WTC11 (cell line): ENCODE results near the gene DTD1. TPM values are rescaled to one million over a fixed set of nuclear protein-coding genes. Genes with fewer than 3 reads are reported as not detected.

Source experiments
- ATAC-seq: fragments of 200-7000 bp; cut with Tn5 transposase; 2 replicates; pipeline ENCODE4 v1.10.0; 2021; ENCODE audit warnings: mild to moderate bottlenecking, moderate library complexity
- CTCF ChIA-PET: fragments of 300-600 bp; sonication (Branson Sonifier 250); formaldehyde crosslinking; loops from one replicate; lab custom pipeline; 2021; ENCODE audit warnings: antibody characterized with exemption; lab: Charles Lee
- POLR2A ChIA-PET: fragments of 350-600 bp; sonication (Branson Sonifier 250); formaldehyde crosslinking; loops from one replicate; lab custom pipeline; 2021; ENCODE audit warnings: antibody characterized with exemption; lab: Charles Lee
- DNase-seq: peaks from one replicate; pipeline ENCODE4 v3.0.0; 2021; ENCODE audit warnings: low spot score
- H3K27ac Mint-ChIP-seq: 2 replicates; pipeline ENCODE4 v1.8.0; 2021; ENCODE audit warnings: mixed read lengths
- H3K27me3 Mint-ChIP-seq: 2 replicates; pipeline ENCODE4 v1.8.0; 2021; ENCODE audit warnings: low read depth, mild to moderate bottlenecking, moderate library complexity, mixed read lengths
- H3K36me3 Mint-ChIP-seq: 2 replicates; pipeline ENCODE4 v1.8.0; 2021; ENCODE audit warnings: mixed read lengths
- H3K4me1 Mint-ChIP-seq: 2 replicates; pipeline ENCODE4 v1.8.0; 2022; ENCODE audit warnings: mixed read lengths
- H3K4me3 Mint-ChIP-seq: 2 replicates; pipeline ENCODE4 v1.8.0; 2021; ENCODE audit warnings: mild to moderate bottlenecking, moderate library complexity, mixed read lengths
- H3K9me3 Mint-ChIP-seq: 2 replicates; pipeline ENCODE4 v1.8.0; 2021; ENCODE audit warnings: mixed read lengths
- ELF4 ChIP-seq: sonication (generic); formaldehyde crosslinking; IDR thresholded peaks from 2 replicates; pipeline ENCODE4 v1.8.1; 2022; ENCODE audit warnings: low read depth, mild to moderate bottlenecking, moderate library complexity, missing genetic modification reagents
- GABPB1 ChIP-seq: sonication (generic); formaldehyde crosslinking; IDR thresholded peaks from 2 replicates; pipeline ENCODE4 v1.8.1; 2023; ENCODE audit warnings: mild to moderate bottlenecking, missing genetic modification reagents
- GRHL2 ChIP-seq: fragments of 250-450 bp; sonication (Bioruptor Pico); IDR thresholded peaks from 2 replicates; pipeline ENCODE4 v1.8.0; 2022; ENCODE audit warnings: mild to moderate bottlenecking, moderate library complexity; ENCODE audit not compliant: insufficient replicate concordance, severe bottlenecking
- NFATC4 ChIP-seq: fragments of 250-450 bp; sonication (Bioruptor Pico); IDR thresholded peaks from 2 replicates; pipeline ENCODE4 v1.9.0; 2021; ENCODE audit warnings: mild to moderate bottlenecking
- NFYB ChIP-seq: sonication (generic); formaldehyde crosslinking; conservative IDR thresholded peaks from 2 replicates; pipeline ENCODE4 v1.8.0; 2022; ENCODE audit warnings: low read depth, missing genetic modification reagents
- NR2C2 ChIP-seq: sonication (generic); formaldehyde crosslinking; IDR thresholded peaks from 2 replicates; pipeline ENCODE4 v1.8.0; 2022; ENCODE audit warnings: mild to moderate bottlenecking, missing genetic modification reagents
- OVOL2 ChIP-seq: fragments of 250-450 bp; sonication (Bioruptor Pico); IDR thresholded peaks from 2 replicates; pipeline ENCODE4 v1.9.0; 2021; ENCODE audit warnings: mild to moderate bottlenecking, borderline replicate concordance
- PRRX2 ChIP-seq: fragments of 250-450 bp; sonication (Bioruptor Pico); IDR thresholded peaks from 2 replicates; pipeline ENCODE4 v1.8.0; 2021; ENCODE audit warnings: mild to moderate bottlenecking
- SMAD3 ChIP-seq: sonication (generic); formaldehyde crosslinking; IDR thresholded peaks from 2 replicates; pipeline ENCODE4 v1.8.0; 2022; ENCODE audit warnings: missing genetic modification reagents, mild to moderate bottlenecking, borderline replicate concordance
- ZNF219 ChIP-seq: sonication (generic); formaldehyde crosslinking; IDR thresholded peaks from 2 replicates; pipeline ENCODE4 v1.8.0; 2023; ENCODE audit warnings: missing genetic modification reagents, mild to moderate bottlenecking, borderline replicate concordance
- ZNF232 ChIP-seq: sonication (generic); formaldehyde crosslinking; IDR thresholded peaks from 2 replicates; pipeline ENCODE4 v1.8.0; 2022; ENCODE audit warnings: mild to moderate bottlenecking, missing genetic modification reagents
- total RNA-seq: library from RNA; stranded (reverse); gene quantifications from 3 replicates; pipeline ENCODE4 v1.2.3, GENCODE V29; 2021
- TF ChIP-seq, protein P1 (sequence below): fragments of 200-600 bp; IDR thresholded peaks from 2 replicates; pipeline ENCODE4 v1.8.0; 2022; ENCODE audit warnings: antibody characterized with exemption
- TF ChIP-seq, protein P2 (sequence below): sonication (generic); formaldehyde crosslinking; IDR thresholded peaks from 2 replicates; pipeline ENCODE4 v1.8.0; 2022; ENCODE audit warnings: missing genetic modification reagents
- TF ChIP-seq, protein P3 (sequence below): sonication (generic); formaldehyde crosslinking; IDR thresholded peaks from 2 replicates; pipeline ENCODE4 v1.8.0; 2022; ENCODE audit warnings: mild to moderate bottlenecking, missing genetic modification reagents
- TF ChIP-seq, protein P4 (sequence below): fragments of 250-450 bp; sonication (Bioruptor Pico); IDR thresholded peaks from 2 replicates; pipeline ENCODE4 v1.9.0; 2021; ENCODE audit warnings: mild to moderate bottlenecking, borderline replicate concordance
- TF ChIP-seq, protein P5 (sequence below): fragments of 250-450 bp; sonication (Bioruptor Pico); IDR thresholded peaks from 2 replicates; pipeline ENCODE4 v1.9.0; 2021; ENCODE audit warnings: mild to moderate bottlenecking
- TF ChIP-seq, protein P6 (sequence below): sonication (generic); formaldehyde crosslinking; IDR thresholded peaks from 2 replicates; pipeline ENCODE4 v1.8.1; 2022; ENCODE audit warnings: missing genetic modification reagents, borderline replicate concordance
- TF ChIP-seq, protein P7 (sequence below): sonication (generic); formaldehyde crosslinking; conservative IDR thresholded peaks from 2 replicates; pipeline ENCODE4 v1.8.1; 2022; ENCODE audit warnings: mild to moderate bottlenecking, missing genetic modification reagents

Gene DTD1
- total RNA-seq, 1 experiment from 2014 or later, result 71.1 TPM

DNA sequence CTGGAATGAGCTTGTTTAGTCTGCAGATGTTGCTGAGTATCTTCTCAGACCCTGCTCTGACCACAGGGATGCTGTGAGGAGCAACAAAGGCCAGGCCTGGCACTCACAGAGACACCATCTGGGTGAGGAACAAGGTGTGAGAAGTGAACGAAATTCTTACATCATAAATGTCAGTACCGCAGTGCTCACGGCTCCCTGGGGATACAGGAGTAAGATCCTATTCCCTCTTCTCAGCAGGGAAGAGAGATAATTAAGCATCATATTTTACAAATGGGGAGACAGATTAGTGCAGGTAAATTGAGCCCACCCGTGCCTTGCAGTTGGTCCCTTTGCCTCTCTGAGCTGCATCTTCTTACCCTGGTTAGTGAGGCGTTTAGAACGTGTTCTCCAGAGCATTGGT, 106.2 kb downstream of the DTD1 start (continued):
- no peak for TF ChIP-seq ELF4
- TF ChIP-seq, protein P1, sequence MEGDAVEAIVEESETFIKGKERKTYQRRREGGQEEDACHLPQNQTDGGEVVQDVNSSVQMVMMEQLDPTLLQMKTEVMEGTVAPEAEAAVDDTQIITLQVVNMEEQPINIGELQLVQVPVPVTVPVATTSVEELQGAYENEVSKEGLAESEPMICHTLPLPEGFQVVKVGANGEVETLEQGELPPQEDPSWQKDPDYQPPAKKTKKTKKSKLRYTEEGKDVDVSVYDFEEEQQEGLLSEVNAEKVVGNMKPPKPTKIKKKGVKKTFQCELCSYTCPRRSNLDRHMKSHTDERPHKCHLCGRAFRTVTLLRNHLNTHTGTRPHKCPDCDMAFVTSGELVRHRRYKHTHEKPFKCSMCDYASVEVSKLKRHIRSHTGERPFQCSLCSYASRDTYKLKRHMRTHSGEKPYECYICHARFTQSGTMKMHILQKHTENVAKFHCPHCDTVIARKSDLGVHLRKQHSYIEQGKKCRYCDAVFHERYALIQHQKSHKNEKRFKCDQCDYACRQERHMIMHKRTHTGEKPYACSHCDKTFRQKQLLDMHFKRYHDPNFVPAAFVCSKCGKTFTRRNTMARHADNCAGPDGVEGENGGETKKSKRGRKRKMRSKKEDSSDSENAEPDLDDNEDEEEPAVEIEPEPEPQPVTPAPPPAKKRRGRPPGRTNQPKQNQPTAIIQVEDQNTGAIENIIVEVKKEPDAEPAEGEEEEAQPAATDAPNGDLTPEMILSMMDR, result no peak
- TF ChIP-seq NFATC4 (CRISPR knock-in tag), result no peak
- TF ChIP-seq, protein P2, sequence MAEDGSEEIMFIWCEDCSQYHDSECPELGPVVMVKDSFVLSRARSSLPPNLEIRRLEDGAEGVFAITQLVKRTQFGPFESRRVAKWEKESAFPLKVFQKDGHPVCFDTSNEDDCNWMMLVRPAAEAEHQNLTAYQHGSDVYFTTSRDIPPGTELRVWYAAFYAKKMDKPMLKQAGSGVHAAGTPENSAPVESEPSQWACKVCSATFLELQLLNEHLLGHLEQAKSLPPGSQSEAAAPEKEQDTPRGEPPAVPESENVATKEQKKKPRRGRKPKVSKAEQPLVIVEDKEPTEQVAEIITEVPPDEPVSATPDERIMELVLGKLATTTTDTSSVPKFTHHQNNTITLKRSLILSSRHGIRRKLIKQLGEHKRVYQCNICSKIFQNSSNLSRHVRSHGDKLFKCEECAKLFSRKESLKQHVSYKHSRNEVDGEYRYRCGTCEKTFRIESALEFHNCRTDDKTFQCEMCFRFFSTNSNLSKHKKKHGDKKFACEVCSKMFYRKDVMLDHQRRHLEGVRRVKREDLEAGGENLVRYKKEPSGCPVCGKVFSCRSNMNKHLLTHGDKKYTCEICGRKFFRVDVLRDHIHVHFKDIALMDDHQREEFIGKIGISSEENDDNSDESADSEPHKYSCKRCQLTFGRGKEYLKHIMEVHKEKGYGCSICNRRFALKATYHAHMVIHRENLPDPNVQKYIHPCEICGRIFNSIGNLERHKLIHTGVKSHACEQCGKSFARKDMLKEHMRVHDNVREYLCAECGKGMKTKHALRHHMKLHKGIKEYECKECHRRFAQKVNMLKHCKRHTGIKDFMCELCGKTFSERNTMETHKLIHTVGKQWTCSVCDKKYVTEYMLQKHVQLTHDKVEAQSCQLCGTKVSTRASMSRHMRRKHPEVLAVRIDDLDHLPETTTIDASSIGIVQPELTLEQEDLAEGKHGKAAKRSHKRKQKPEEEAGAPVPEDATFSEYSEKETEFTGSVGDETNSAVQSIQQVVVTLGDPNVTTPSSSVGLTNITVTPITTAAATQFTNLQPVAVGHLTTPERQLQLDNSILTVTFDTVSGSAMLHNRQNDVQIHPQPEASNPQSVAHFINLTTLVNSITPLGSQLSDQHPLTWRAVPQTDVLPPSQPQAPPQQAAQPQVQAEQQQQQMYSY, result no peak

DNA sequence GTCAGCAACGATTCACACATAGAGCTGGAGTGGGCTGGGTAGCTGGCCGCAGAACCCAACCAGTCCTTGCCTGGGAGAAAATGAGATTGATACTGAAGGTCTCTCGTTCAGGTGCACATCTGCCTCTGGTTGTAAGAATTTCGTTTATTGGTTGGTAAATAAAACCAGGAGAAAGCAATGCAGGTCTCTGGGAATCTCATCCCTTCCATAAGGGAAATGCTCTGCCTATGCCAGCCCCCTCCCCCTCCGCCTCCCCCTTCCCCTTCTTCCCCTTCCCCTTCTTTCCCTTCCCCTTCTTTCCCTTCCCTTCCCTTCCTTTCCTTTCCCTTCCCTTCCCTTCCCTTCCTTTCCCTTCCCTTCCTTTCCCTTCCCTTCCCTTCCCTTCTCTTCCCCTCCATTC, 107.3 kb downstream of the DTD1 start:
- ChIA-PET POLR2A (no interaction called here), CTCF (interaction anchor here (1.8 kb wide), 1 partner anchor 63 kb away, joined by 3 read pairs; no protein-coding TSS in a partner anchor)
- TF ChIP-seq NFYB (CRISPR knock-in tag) (no peak), SMAD3 (CRISPR knock-in tag) (no peak), ZNF219 (CRISPR knock-in tag) (no peak), GABPB1 (CRISPR knock-in tag) (no peak), GRHL2 (CRISPR knock-in tag) (no peak), PRRX2 (CRISPR knock-in tag) (no peak), OVOL2 (CRISPR knock-in tag) (no peak), ZNF232 (no peak), NR2C2 (CRISPR knock-in tag) (no peak)
- TF ChIP-seq, protein P3, sequence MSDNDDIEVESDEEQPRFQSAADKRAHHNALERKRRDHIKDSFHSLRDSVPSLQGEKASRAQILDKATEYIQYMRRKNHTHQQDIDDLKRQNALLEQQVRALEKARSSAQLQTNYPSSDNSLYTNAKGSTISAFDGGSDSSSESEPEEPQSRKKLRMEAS (CRISPR knock-in tag), result no peak
- TF ChIP-seq, protein P4, sequence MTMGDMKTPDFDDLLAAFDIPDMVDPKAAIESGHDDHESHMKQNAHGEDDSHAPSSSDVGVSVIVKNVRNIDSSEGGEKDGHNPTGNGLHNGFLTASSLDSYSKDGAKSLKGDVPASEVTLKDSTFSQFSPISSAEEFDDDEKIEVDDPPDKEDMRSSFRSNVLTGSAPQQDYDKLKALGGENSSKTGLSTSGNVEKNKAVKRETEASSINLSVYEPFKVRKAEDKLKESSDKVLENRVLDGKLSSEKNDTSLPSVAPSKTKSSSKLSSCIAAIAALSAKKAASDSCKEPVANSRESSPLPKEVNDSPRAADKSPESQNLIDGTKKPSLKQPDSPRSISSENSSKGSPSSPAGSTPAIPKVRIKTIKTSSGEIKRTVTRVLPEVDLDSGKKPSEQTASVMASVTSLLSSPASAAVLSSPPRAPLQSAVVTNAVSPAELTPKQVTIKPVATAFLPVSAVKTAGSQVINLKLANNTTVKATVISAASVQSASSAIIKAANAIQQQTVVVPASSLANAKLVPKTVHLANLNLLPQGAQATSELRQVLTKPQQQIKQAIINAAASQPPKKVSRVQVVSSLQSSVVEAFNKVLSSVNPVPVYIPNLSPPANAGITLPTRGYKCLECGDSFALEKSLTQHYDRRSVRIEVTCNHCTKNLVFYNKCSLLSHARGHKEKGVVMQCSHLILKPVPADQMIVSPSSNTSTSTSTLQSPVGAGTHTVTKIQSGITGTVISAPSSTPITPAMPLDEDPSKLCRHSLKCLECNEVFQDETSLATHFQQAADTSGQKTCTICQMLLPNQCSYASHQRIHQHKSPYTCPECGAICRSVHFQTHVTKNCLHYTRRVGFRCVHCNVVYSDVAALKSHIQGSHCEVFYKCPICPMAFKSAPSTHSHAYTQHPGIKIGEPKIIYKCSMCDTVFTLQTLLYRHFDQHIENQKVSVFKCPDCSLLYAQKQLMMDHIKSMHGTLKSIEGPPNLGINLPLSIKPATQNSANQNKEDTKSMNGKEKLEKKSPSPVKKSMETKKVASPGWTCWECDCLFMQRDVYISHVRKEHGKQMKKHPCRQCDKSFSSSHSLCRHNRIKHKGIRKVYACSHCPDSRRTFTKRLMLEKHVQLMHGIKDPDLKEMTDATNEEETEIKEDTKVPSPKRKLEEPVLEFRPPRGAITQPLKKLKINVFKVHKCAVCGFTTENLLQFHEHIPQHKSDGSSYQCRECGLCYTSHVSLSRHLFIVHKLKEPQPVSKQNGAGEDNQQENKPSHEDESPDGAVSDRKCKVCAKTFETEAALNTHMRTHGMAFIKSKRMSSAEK (CRISPR knock-in tag), result no peak
- TF ChIP-seq, protein P5, sequence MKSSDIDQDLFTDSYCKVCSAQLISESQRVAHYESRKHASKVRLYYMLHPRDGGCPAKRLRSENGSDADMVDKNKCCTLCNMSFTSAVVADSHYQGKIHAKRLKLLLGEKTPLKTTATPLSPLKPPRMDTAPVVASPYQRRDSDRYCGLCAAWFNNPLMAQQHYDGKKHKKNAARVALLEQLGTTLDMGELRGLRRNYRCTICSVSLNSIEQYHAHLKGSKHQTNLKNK (CRISPR knock-in tag), result no peak
- TF ChIP-seq, protein P6, sequence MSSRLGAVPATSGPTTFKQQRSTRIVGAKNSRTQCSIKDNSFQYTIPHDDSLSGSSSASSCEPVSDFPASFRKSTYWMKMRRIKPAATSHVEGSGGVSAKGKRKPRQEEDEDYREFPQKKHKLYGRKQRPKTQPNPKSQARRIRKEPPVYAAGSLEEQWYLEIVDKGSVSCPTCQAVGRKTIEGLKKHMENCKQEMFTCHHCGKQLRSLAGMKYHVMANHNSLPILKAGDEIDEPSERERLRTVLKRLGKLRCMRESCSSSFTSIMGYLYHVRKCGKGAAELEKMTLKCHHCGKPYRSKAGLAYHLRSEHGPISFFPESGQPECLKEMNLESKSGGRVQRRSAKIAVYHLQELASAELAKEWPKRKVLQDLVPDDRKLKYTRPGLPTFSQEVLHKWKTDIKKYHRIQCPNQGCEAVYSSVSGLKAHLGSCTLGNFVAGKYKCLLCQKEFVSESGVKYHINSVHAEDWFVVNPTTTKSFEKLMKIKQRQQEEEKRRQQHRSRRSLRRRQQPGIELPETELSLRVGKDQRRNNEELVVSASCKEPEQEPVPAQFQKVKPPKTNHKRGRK, result no peak
- TF ChIP-seq, protein P7, sequence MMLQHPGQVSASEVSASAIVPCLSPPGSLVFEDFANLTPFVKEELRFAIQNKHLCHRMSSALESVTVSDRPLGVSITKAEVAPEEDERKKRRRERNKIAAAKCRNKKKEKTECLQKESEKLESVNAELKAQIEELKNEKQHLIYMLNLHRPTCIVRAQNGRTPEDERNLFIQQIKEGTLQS, result no peak
- DNase-seq (no peak), ATAC-seq (no peak)
- H3K4me3 Mint-ChIP-seq, result no peak overlapping the region
- H3K36me3 Mint-ChIP-seq, result no peaks in the 10 kb centered on the region
- H3K4me1 Mint-ChIP-seq, result peaks cover 25% of the 10 kb centered on the region
- no peak overlapping the region for H3K27ac Mint-ChIP-seq
- H3K9me3 Mint-ChIP-seq, result peaks cover 8% of the 10 kb centered on the region; the same call in 1 of the 2 replicates
- no peaks in the 10 kb centered on the region; the same call in 1 of the 2 replicates for H3K27me3 Mint-ChIP-seq
